ENCODE measurements around the gene GRID2. TPM values are rescaled to one million over a fixed set of nuclear protein-coding genes. Genes with fewer than 3 reads are reported as not detected.

Gene GRID2
- total RNA-seq, 2 donors from 2014 or later: 27.3 to 40.4 TPM

GRCh38 chr4:93228021-93228420 is 924.3 kb downstream of the GRID2 start:
- H3K4me3 Mint-ChIP-seq: no peak overlapping the region
- H3K9me3 ChIP-seq (ENCODE audit: control insufficient read depth, low read length): peaks cover 7% of the 10 kb centered on the region
- no peak overlapping the region for H3K4me3 ChIP-seq (ENCODE audit: low read length)
- H3K9ac ChIP-seq (ENCODE audit: extremely low read depth, low read length, poor library complexity, severe bottlenecking): no peak overlapping the region
- no peak for DNase-seq
- no peak for TF ChIP-seq CTCF (conservative IDR thresholded peaks at IDR 0.05)
- no peak overlapping the region for H3K27ac Mint-ChIP-seq
- H3K27me3 ChIP-seq (ENCODE audit: control insufficient read depth, insufficient read depth, low read length, poor library complexity, severe bottlenecking): no peaks in the 10 kb centered on the region
- H3K4me1 ChIP-seq (ENCODE audit: control insufficient read depth, insufficient read depth, low read length): no peaks in the 10 kb centered on the region
- H3K9me3 Mint-ChIP-seq: peaks cover 2% of the 10 kb centered on the region
- H3K4me1 Mint-ChIP-seq: no peaks in the 10 kb centered on the region
- H3K36me3 Mint-ChIP-seq (ENCODE audit: low read depth): peaks cover 17% of the 10 kb centered on the region
- no peak overlapping the region for H3K27ac ChIP-seq (ENCODE audit: low read depth, low read length)
- H3K36me3 ChIP-seq (ENCODE audit: control insufficient read depth, insufficient read depth, low read length): peaks cover 3% of the 10 kb centered on the region
- WGBS, 2 experiments (ENCODE audit: insufficient coverage in 1 of 2, insufficient read length in 1 of 2): 90 to 93% methylated on average over 2 to 3 of the region's 3 CpGs
- H3K27me3 Mint-ChIP-seq (ENCODE audit: insufficient read depth): no peaks in the 10 kb centered on the region

- Mint-ChIP-seq H3K4me3 (no peak overlapping the region), H3K9me3 (no peaks in the 10 kb centered on the region), H3K4me1 (peaks cover 2% of the 10 kb centered on the region), H3K36me3 (ENCODE audit: low read depth) (no peaks in the 10 kb centered on the region), H3K27me3 (ENCODE audit: insufficient read depth) (no peaks in the 10 kb centered on the region), H3K27ac (no peak overlapping the region)
- no peak for TF ChIP-seq CTCF (conservative IDR thresholded peaks at IDR 0.05)
- no peak overlapping the region for H3K9ac ChIP-seq (ENCODE audit: extremely low read depth, low read length, poor library complexity, severe bottlenecking)
- H3K27me3 ChIP-seq (ENCODE audit: control insufficient read depth, insufficient read depth, low read length, poor library complexity, severe bottlenecking): no peaks in the 10 kb centered on the region
- no peak overlapping the region for H3K4me3 ChIP-seq (ENCODE audit: low read length)
- no peaks in the 10 kb centered on the region for H3K36me3 ChIP-seq (ENCODE audit: control insufficient read depth, insufficient read depth, low read length)
- no peaks in the 10 kb centered on the region for H3K9me3 ChIP-seq (ENCODE audit: control insufficient read depth, low read length)
- no peak overlapping the region for H3K27ac ChIP-seq (ENCODE audit: low read depth, low read length)
- no peaks in the 10 kb centered on the region for H3K4me1 ChIP-seq (ENCODE audit: control insufficient read depth, insufficient read depth, low read length)
- WGBS, 2 experiments (ENCODE audit: insufficient coverage in 1 of 2, insufficient read length in 1 of 2): 82 to 88% methylated on average over 1 of the region's 2 CpGs
- DNase-seq: no peak
Observed at GRCh38 chr4:93232883-93233282, 929.1 kb downstream of the GRID2 start.

GRCh38 chr4:93237521-93237920 is 933.8 kb downstream of the GRID2 start:
- H3K4me1 Mint-ChIP-seq: peaks cover 4% of the 10 kb centered on the region
- no peak overlapping the region for H3K27ac Mint-ChIP-seq
- Histone ChIP-seq H3K9ac (ENCODE audit: extremely low read depth, low read length, poor library complexity, severe bottlenecking) (no peak overlapping the region), H3K9me3 (ENCODE audit: control insufficient read depth, low read length) (no peaks in the 10 kb centered on the region), H3K36me3 (ENCODE audit: control insufficient read depth, insufficient read depth, low read length) (no peaks in the 10 kb centered on the region), H3K4me1 (ENCODE audit: control insufficient read depth, insufficient read depth, low read length) (no peaks in the 10 kb centered on the region), H3K27ac (ENCODE audit: low read depth, low read length) (no peak overlapping the region), H3K4me3 (ENCODE audit: low read length) (no peak overlapping the region), H3K27me3 (ENCODE audit: control insufficient read depth, insufficient read depth, low read length, poor library complexity, severe bottlenecking) (no peaks in the 10 kb centered on the region)
- H3K27me3 Mint-ChIP-seq (ENCODE audit: insufficient read depth): no peaks in the 10 kb centered on the region
- 86% methylated on average over 1 of the region's 2 CpGs; no CpG with 5 or more reads in 1 of the 2 experiments for WGBS, 2 experiments (ENCODE audit: insufficient coverage in 1 of 2, insufficient read length in 1 of 2)
- TF ChIP-seq CTCF (conservative IDR thresholded peaks at IDR 0.05): no peak
- DNase-seq: no peak
- no peaks in the 10 kb centered on the region for H3K9me3 Mint-ChIP-seq
- no peaks in the 10 kb centered on the region for H3K36me3 Mint-ChIP-seq (ENCODE audit: low read depth)
- no peak overlapping the region for H3K4me3 Mint-ChIP-seq
